ENCODE data around the gene HIVEP1. TPM values are rescaled to one million over a fixed set of nuclear protein-coding genes. Genes with fewer than 3 reads are reported as not detected.

HIVEP1 gene
- total and polyA plus RNA-seq, 4 donors, result 2.7 to 27.2 (median 6.2) TPM

GRCh38 chr6:12049165-12049564 is 37.1 kb downstream of the HIVEP1 start:
- TF ChIP-seq, protein P1, sequence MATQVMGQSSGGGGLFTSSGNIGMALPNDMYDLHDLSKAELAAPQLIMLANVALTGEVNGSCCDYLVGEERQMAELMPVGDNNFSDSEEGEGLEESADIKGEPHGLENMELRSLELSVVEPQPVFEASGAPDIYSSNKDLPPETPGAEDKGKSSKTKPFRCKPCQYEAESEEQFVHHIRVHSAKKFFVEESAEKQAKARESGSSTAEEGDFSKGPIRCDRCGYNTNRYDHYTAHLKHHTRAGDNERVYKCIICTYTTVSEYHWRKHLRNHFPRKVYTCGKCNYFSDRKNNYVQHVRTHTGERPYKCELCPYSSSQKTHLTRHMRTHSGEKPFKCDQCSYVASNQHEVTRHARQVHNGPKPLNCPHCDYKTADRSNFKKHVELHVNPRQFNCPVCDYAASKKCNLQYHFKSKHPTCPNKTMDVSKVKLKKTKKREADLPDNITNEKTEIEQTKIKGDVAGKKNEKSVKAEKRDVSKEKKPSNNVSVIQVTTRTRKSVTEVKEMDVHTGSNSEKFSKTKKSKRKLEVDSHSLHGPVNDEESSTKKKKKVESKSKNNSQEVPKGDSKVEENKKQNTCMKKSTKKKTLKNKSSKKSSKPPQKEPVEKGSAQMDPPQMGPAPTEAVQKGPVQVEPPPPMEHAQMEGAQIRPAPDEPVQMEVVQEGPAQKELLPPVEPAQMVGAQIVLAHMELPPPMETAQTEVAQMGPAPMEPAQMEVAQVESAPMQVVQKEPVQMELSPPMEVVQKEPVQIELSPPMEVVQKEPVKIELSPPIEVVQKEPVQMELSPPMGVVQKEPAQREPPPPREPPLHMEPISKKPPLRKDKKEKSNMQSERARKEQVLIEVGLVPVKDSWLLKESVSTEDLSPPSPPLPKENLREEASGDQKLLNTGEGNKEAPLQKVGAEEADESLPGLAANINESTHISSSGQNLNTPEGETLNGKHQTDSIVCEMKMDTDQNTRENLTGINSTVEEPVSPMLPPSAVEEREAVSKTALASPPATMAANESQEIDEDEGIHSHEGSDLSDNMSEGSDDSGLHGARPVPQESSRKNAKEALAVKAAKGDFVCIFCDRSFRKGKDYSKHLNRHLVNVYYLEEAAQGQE (IDR thresholded peaks at IDR 0.05), result no peak
- TF ChIP-seq, protein P2, sequence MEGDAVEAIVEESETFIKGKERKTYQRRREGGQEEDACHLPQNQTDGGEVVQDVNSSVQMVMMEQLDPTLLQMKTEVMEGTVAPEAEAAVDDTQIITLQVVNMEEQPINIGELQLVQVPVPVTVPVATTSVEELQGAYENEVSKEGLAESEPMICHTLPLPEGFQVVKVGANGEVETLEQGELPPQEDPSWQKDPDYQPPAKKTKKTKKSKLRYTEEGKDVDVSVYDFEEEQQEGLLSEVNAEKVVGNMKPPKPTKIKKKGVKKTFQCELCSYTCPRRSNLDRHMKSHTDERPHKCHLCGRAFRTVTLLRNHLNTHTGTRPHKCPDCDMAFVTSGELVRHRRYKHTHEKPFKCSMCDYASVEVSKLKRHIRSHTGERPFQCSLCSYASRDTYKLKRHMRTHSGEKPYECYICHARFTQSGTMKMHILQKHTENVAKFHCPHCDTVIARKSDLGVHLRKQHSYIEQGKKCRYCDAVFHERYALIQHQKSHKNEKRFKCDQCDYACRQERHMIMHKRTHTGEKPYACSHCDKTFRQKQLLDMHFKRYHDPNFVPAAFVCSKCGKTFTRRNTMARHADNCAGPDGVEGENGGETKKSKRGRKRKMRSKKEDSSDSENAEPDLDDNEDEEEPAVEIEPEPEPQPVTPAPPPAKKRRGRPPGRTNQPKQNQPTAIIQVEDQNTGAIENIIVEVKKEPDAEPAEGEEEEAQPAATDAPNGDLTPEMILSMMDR (IDR thresholded peaks at IDR 0.05; ENCODE audit: low read depth, low read length, missing input control), result no peak
- no peak for TF ChIP-seq MAX (IDR thresholded peaks at IDR 0.05)
- TF ChIP-seq RXRA (IDR thresholded peaks at IDR 0.05), result no peak
- no peak for TF ChIP-seq SP1 (IDR thresholded peaks at IDR 0.05)
- no peak for TF ChIP-seq GABPA (IDR thresholded peaks at IDR 0.05 in 1 of 2, conservative IDR thresholded peaks at IDR 0.05 in 1 of 2)
- TF ChIP-seq NR2F2 (IDR thresholded peaks at IDR 0.05), result no peak
- TF ChIP-seq YY1 (IDR thresholded peaks at IDR 0.05), result no peak
- no peak for TF ChIP-seq TAF1 (conservative IDR thresholded peaks at IDR 0.05)
- no peak for TF ChIP-seq HNF4A (conservative IDR thresholded peaks at IDR 0.05)
- no peak for TF ChIP-seq FOXA1 (IDR thresholded peaks at IDR 0.05)
- TF ChIP-seq ATF3 (IDR thresholded peaks at IDR 0.05), result no peak
- TF ChIP-seq FOXA2 (IDR thresholded peaks at IDR 0.05), result no peak
- H3K27ac ChIP-seq (ENCODE audit: low read depth in 1 of 2, low read length in 2 of 2), result no peak overlapping the region
- H3K4me3 ChIP-seq (ENCODE audit: low read depth in 1 of 3, low read length in 3 of 3), result no peak overlapping the region
- no peaks in the 10 kb centered on the region for H3K27me3 ChIP-seq (ENCODE audit: control insufficient read depth in 4 of 4, insufficient read depth in 4 of 4, low read length in 3 of 4)
- 94% methylated on average over 7 of the region's 7 CpGs for WGBS
- peaks cover 5 to 10% (median 9%) of the 10 kb centered on the region in 4 donors for H3K4me1 ChIP-seq (ENCODE audit: control insufficient read depth in 4 of 4, insufficient read depth in 4 of 4, low read length in 3 of 4)
- no peak overlapping the region for H3K9ac ChIP-seq (ENCODE audit: low read depth in 1 of 2, low read length in 2 of 2)
- no peaks in the 10 kb centered on the region for H3K9me3 ChIP-seq (ENCODE audit: control insufficient read depth in 4 of 4, low read length in 3 of 4)
- no peak for DNase-seq (ENCODE audit: low spot score)
- H3K36me3 ChIP-seq (ENCODE audit: control insufficient read depth in 4 of 4, insufficient read depth in 3 of 4, low read depth in 1 of 4, low read length in 3 of 4), result peaks cover 0 to 5% (median 0%) of the 10 kb centered on the region in 4 donors

GRCh38 chr6:12051861-12052368 is 39.8 kb downstream of the HIVEP1 start:
- DNase-seq (ENCODE audit: low spot score), result no peak
- Histone ChIP-seq H3K9ac (ENCODE audit: low read depth in 1 of 2, low read length in 2 of 2) (no peak overlapping the region), H3K27me3 (ENCODE audit: control insufficient read depth in 4 of 4, insufficient read depth in 4 of 4, low read length in 3 of 4) (no peaks in the 10 kb centered on the region), H3K36me3 (ENCODE audit: control insufficient read depth in 4 of 4, insufficient read depth in 3 of 4, low read depth in 1 of 4, low read length in 3 of 4) (peaks cover 0 to 5% (median 0%) of the 10 kb centered on the region in 4 donors), H3K27ac (ENCODE audit: low read depth in 1 of 2, low read length in 2 of 2) (peak overlapping the region in 1 of 2 donors; percentile 5), H3K4me3 (ENCODE audit: low read depth in 1 of 3, low read length in 3 of 3) (no peak overlapping the region), H3K9me3 (ENCODE audit: control insufficient read depth in 4 of 4, low read length in 3 of 4) (no peaks in the 10 kb centered on the region), H3K4me1 (ENCODE audit: control insufficient read depth in 4 of 4, insufficient read depth in 4 of 4, low read length in 3 of 4) (no peaks in the 10 kb centered on the region)
- WGBS, result 83% methylated on average over 4 of the region's 4 CpGs
- TF ChIP-seq ZBTB33 (IDR thresholded peaks at IDR 0.05), result no peak
- TF ChIP-seq JUND (IDR thresholded peaks at IDR 0.05), result peak; percentile 8 to 17
